Fibroblast of pulmonary artery (primary cell): ENCODE data around the gene SPATA20.

Experiments
- DNase-seq: peaks from one replicate; pipeline ENCODE4 v3.0.0-alpha.2; 2010; ENCODE audit warnings: low read depth
- H3K4me3 ChIP-seq: replicated peaks from 2 replicates; pipeline ENCODE4 v1.5.1; 2011; ENCODE audit warnings: low read depth, mild to moderate bottlenecking, control low read depth, low read length, moderate library complexity
- TF ChIP-seq, protein P1 (sequence below): IDR thresholded peaks from 2 replicates; pipeline ENCODE4 v1.5.1; 2011; ENCODE audit warnings: mild to moderate bottlenecking, control low read depth, low read length, inconsistent platforms; ENCODE audit errors: missing control alignments

Gene SPATA20

DNA sequence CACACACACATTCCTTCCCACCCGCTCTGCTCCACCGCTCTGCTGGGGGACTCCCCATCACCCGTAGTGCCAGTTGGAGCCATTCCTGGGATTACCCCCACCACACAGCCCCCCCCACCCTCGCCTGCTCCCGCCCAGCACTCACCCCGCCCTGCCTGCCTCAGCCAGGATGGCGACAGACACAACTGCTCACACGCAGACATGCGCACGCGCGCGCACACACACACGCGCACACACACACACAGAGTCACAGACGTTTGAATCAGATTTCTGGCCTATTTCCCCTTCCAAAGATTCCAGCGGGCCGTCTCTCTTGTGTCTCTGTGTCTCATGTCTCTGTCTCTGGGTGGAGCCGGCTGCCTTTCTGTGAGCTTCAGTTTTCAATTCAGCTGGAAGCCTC is 17.9 kb downstream of the SPATA20 start:
- TF ChIP-seq, protein P1, sequence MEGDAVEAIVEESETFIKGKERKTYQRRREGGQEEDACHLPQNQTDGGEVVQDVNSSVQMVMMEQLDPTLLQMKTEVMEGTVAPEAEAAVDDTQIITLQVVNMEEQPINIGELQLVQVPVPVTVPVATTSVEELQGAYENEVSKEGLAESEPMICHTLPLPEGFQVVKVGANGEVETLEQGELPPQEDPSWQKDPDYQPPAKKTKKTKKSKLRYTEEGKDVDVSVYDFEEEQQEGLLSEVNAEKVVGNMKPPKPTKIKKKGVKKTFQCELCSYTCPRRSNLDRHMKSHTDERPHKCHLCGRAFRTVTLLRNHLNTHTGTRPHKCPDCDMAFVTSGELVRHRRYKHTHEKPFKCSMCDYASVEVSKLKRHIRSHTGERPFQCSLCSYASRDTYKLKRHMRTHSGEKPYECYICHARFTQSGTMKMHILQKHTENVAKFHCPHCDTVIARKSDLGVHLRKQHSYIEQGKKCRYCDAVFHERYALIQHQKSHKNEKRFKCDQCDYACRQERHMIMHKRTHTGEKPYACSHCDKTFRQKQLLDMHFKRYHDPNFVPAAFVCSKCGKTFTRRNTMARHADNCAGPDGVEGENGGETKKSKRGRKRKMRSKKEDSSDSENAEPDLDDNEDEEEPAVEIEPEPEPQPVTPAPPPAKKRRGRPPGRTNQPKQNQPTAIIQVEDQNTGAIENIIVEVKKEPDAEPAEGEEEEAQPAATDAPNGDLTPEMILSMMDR, result no peak
- H3K4me3 ChIP-seq, result no peak overlapping the region
- DNase-seq, result peak; percentile 76

DNA sequence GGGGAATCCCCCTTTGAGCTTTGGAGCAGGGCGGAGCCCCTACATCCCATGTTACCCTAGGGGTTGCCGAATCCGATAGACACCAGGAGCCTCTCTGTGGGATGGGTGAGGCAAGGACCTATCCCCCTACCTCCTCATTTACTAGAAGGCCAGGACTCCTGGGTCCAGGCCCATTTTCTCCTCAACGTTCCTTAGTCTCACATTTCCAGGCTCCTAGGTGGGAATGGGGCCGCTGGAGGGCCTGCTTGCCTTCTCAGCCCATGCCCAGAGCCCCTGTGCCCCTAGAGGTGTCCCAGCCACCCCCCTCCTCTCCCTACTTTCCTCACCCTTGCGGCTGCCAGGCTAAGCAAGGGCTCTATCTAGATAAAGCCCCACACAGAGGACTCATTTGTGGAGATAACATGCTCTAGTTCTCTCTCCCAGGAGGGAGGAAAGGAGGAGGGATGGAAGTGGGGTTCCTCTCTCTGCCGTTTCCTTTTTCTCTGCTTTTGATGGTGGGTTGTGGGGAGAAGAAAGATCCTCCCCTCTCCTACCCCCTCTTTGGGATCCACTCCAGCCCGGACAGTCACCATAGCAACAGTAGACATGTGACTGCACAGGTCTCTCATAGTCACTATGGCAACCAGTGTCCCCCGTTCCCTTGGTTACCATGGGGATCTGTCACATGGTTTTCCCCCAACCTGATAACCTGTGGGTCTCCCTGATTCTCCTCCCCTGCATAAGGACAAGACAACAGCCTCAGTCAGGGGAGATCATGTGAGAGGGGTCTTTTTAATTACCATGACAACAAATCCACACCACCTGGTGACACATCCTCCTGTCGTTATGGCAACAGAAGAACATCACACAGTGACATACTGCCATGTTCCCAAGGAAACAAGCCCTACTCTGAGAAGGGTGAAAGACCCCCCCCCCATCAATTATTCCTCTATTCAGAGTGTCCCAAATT is 18.7 kb downstream of the SPATA20 start:
- peak; percentile 21 for DNase-seq
- H3K4me3 ChIP-seq, result no peak overlapping the region
- TF ChIP-seq, protein P1, result no peak

DNA sequence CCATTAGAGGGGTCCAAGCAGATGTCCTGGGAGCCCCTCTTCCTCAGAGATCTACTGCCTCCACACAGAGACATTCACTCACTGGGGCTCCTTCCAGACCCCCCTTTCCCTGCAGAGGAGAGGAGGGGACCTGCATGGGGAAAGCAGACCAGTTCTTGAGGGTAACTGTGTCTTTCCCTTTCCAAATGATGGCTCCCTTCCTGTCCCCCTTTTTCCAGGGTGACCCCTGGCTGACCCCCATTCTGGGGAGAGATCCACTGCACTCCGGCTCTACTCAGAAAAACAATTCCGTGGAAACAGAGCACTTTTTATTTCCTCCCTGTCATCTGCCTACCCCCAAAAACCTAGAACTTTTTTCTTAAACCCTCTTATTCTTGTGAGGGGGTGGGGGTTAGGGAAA is 19.9 kb downstream of the SPATA20 start:
- H3K4me3 ChIP-seq, result no peak overlapping the region
- TF ChIP-seq, protein P1, result no peak
- no peak for DNase-seq

GRCh38 chr17:50568659-50569058 is 21.7 kb downstream of the SPATA20 start:
- DNase-seq, result no peak
- H3K4me3 ChIP-seq, result no peak overlapping the region
- TF ChIP-seq, protein P1, result no peak

DNA sequence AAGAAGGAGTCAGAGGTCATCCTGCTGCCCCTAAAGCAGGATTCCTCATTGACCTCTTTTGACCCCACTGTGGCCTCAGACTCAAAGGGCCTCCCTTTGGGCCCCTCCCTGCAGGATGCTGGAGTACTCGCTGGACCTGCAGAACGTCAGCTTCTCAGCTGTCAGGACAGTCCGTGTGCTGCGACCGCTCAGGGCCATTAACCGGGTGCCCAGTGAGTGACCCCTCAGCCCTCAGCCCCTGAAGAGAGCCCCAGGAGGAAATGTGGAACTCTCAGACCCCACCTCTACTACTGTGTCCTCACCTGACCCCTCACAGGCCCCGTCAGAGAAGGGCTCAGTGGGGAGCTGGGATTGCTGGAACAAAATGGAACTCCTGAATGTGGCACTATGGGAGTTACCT is 22.6 kb downstream of the SPATA20 start:
- no peak overlapping the region for H3K4me3 ChIP-seq
- TF ChIP-seq, protein P1, result no peak
- DNase-seq, result no peak

DNA sequence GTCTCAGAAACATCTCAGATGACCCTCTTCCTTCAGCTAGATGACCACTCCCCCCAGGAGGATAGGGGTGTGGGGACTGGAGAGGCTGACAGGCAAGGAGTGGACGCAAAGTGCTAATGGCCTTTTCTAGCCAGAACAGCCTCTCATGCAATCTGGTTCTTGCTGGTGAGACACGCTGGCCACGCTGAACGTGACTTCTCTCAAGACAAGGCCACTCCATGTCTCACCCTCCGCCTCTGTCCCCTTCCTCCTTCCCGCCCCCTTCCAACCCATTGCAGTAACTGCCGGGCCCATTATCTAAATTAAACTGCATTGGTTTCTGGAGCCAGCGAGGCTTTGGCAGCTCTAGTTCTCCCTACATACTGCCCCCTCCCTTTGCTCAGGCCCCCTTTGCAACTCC is 23.1 kb downstream of the SPATA20 start:
- DNase-seq, result no peak
- TF ChIP-seq, protein P1, result no peak

DNA sequence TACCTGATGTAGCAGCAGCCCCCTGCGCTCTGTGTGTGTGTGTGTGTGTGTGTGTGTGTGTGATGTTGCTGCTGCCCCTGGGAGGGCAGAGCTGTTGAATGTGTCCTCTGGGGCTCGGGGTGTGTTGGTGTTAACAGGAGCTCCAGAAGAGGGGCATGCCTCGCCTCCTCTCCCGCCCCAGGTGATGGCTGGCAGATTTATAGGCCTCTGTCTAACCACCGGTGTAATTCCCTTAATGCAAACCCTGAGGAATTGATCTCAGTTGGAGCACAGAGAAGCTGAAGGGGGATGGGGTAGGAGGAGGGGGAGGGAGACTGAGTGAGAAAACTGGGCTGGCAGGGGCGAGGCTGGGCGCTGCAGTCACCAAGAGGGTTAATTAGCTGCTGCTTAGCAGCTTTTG is 23.6 kb downstream of the SPATA20 start:
- TF ChIP-seq, protein P1, result no peak
- no peak overlapping the region for H3K4me3 ChIP-seq

More for the DNA sequence above, 23.1 kb downstream of the SPATA20 start:
- no peak overlapping the region for H3K4me3 ChIP-seq

More for the DNA sequence above, 23.6 kb downstream of the SPATA20 start:
- no peak for DNase-seq
